ENCODE results near the gene ATP2B2.

Gene ATP2B2

GRCh38 chr3:10447110-10447509 is 58.3 kb downstream of the ATP2B2 start:
- DNase-seq = no peak

- no peak for DNase-seq
Observed at GRCh38 chr3:10445561-10446175, 59.7 kb downstream of the ATP2B2 start.

DNA sequence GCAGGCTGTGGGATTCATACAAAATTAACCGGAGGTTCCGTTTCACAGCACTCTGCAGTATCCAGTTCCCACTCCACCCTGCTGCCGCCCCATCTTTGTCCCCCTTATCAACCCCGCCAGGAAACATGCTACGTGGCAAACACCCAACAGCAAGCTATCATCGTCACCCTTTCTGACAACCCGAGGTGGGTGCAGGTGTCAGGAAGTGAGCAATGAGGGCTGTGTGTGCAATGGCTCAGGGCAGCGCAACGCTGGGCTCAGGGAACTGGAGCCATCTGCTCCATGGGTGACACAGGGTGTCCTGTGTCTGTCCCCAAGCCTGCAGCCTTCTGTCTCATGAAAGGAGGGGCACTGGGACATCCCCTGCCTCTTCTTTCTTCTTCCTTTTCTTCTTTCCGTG is 60.9 kb downstream of the ATP2B2 start:
- DNase-seq = no peak

DNA sequence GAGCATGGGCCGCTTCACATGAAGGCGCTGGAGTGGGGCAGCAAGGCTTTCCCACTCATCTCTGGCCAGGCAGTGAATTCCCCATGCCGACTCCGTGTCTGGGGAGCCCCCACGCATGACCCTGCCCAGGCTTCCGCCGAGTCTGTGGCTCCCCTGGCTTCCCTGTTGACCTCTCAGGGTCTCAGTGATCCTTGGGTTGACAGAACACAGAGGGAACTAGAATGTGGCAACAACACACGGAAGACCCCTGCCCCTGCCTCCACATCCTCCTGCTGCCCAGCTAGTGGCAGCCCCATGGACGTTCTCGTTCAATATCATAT is 61.3 kb downstream of the ATP2B2 start:
- no peak for DNase-seq

GRCh38 chr3:10443272-10444109 is 61.9 kb downstream of the ATP2B2 start:
- no peak for DNase-seq

- no peak for DNase-seq
Observed at GRCh38 chr3:10442151-10442795, 63.1 kb downstream of the ATP2B2 start.

DNA sequence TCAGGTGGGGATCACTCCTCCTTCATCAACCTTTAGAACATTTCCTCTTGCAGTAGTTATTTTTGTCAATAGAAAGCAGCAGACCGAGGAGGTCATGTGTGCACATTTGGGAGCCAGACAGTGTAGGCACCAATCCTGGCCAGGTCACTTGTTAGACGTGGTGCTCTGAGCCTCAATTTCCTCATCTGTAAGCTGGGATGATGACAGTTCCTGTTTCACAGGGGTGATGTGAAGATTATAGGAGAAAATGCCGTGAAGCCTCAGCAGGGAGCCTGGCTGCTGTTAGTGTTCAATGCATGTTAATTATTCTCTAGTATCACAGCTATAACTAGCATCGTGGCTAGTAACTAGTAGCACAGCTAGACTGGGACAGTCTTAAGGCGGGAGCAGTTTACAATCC is 64.7 kb downstream of the ATP2B2 start:
- no peak for DNase-seq

DNA sequence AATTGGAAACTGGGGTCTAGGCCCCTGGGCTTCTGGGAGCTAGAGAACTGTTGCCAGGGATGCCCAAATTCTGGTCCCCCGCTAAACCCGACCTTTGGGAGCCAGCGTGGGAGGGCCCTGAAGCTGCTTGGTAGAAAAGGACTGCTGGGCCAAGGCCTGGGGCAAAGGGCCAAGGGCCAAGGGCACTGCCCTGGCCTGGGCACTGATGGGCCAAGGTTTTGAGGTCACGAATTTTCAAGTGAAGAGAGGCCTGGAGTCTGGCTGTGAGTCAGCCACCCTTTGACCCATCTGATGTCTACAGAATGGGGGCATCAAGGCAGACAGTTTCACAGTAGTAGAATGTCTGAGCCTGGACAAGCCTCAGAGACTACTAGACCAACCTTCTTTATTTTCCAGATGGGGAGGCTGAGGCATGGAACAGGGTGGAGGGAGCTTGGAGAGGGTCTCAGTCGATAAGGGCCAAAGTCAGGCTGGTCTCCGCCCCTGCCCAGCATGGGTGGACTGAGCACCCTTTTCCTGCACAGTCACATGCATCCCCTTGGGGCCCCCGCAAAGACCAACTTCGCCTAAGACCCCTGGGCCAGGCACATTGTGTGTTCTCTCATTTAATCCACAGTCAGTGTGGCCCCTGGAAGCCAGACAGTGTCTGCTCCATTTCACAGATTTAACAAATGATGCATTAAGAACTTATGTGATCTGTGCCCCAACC is 66.3 kb downstream of the ATP2B2 start:
- no peak for DNase-seq

DNA sequence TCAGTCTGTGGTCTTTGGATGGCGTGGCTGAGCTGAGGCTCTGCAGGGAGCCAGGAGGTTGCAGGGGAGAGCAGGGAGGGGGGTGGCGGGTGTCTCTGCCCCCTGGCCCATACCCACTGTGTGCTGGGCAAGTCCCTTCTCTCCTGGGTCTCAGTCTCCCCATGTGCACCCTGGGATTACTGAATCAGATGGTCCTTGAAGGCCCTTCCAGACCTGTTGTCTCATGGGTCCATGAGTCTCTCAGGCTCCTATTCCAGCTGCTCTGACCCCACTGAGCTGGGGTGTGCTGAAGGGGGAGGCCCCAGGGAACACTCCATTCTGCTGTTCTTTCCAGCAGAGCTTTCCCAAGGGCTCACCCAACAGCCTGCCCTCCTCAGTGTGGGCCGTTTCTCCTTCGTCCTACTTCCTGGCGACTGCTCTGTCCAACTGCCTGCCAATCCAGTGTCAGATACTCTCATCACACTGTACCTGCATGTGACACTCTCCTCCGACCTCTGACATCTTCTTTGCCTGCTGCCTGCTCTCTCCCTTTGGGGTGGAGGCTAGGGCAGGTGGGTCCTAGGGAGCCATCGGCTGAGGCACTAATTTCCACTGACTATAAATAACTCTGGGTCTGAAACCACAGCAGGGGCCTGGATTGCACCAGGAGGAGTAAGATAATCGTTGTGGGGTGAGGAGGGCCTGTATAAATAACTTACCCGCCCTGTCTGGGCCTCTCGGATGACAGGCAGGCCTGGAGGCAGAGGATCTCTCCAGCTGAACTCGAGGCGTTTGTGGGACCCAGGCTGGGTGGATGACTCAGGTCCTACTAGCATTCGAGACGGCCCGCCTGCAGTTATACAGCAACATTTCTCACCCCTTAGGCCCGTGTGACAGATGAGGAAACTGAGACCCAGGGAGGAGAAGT is 67.1 kb downstream of the ATP2B2 start:
- no peak for DNase-seq

DNA sequence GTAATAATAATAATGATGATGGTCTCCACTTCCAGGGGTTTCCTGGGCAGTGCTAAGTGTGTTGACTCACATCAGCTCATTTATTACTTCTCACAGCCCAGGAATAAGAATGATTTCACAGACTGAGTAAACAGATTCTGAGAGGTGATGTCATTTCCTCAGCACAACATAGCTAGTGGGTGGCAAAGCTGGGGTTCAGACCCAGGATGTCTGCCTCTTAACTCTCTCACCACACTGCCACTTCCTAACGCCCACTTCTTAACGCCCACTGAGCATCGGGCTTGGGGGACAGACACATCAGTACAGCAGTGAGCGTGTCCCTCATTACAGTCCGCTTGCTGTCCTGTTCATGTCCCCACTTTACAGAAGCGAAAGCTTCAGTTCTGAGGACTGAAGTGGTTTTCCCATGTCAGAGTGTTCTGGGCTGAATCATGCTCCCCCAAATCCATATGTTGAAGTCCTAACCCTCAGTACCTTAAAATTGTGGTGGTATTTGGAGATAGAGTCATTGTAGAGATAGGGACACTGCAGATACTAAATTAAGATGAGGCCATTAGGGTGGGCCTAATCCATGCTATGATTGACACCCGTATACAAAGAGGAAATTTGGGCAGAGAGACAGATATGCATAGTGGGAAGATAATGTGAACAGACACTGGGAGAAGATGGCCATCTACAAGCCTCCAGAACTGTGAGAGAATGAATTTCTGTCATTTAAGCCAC is 68.0 kb downstream of the ATP2B2 start:
- DNase-seq = no peak

DNA sequence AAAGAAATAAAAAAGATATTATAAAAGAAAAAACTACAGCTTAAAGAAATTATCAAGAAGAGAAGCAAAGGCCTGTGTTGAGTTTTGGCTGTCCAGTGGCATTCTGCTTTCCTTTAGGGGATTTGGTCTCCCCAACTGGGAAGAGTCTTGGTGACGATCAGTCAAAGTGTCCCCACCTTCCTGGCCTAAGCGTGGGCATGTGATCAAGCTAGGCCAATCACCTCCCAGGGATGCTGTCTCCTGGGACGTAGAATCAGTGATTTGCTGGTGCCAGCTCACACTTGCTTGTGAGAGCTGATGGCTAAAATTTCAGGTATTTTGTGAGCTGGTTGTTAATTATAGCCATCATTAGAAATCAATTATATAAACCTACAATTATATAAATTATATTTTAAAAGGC is 69.5 kb downstream of the ATP2B2 start:
- no peak for DNase-seq

DNA sequence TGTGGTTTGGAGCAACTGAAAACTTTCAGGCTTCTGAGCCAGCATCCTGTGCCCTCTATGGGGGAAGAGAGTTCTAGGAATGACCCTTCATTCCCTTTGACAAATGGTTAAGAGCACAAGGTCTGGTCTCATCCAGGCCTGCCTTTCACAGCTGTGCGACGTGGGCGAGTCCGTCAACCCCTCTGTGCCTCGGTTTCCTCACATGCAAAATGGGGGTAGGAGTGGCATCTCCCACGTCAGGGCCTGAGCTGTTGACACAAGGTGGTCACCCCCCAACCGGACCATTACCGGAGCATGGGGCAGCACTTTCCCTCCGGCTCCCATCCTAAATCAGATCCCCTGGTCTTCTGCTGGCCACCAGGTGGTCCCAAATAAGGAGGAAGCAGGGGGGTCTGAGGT is 70.4 kb downstream of the ATP2B2 start:
- no peak for DNase-seq

- no peak for DNase-seq
Observed at GRCh38 chr3:10434144-10434937, 71.0 kb downstream of the ATP2B2 start.

DNA sequence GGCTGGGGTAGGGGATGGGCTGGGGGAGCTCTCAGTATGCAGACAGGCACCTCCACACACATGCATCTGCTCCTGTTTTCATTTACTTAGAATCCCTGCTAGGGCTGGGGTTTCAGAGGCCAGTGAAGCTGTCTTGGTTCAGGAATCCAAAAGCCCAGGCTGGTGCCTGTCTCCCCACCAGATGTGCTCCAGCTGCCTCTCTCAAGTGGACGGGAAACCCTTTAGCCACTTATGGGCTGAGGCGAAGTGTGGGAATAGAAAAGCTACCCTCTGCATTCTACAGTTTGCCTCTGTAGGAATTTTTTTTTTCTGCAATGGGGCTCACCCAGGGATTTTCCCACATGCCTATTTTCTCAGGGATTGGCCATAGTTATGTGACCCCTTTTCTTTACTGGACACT is 72.5 kb downstream of the ATP2B2 start:
- DNase-seq = no peak

- DNase-seq = peak; percentile 79
Observed at GRCh38 chr3:10432156-10432845, 73.1 kb downstream of the ATP2B2 start.

- DNase-seq = no peak
Observed at GRCh38 chr3:10430805-10431204, 74.6 kb downstream of the ATP2B2 start.

GRCh38 chr3:10428406-10429091 is 76.8 kb downstream of the ATP2B2 start:
- no peak for DNase-seq

DNA sequence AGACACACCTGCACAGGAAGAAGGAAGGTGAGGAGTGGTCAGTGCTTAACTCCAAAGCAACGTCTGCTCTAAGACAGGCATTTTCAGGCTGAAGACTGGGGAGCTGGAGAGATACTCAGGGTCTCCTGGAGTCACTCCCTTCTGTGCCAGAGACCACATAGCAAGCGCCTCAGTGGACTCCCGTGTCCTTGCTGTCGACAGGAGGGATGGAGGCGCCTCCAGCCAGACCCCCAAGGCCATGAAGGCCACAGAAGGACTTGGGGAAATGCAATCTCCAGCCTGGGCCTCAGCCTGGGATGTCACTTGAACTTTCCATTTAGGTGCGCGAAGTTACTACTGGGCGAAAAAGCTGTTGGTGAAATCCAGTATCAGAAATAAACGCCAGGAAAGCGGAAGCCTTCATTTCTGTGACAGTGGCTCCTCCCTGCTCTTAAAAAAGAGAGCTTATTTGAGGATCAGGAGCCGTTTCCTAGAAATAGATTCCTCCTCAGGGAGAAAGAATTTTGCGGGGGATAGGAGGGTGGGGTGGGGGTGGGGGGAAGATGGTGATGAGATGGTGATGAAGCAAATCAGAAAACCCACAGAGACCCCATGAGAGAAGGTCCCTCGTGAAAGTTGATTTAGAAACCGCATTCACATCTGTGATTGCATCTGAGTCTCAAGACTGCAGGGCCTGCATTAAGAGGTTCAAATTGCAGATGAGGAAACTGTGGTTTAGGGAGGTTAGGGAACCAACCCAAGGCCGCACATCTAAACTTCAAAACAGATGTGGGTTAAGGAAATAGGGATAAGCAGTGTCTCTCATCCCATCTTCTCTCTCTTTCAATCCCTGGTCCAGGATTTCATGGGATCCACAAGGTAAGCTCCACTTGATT is 78.8 kb downstream of the ATP2B2 start:
- no peak for DNase-seq

Measured in NCI-H1105 treated with DMSO at 0.1 percent for 48 hours (cell line).